Activated effector memory CD4-positive, alpha-beta T cell treated with Interleukin-2 at 50 U/mL for 16 hours (primary cell): ENCODE measurements around the gene HEBP2.
"Not testable (repeated sequence)": the region's sequence is repeated elsewhere in the genome, so short reads cannot be mapped to it uniquely, and the experiment has no call there.

Source experiments
- DNase-seq: peaks from one replicate; pipeline ENCODE4 v3.0.0-alpha.2; 2020

Gene HEBP2

GRCh38 chr6:138403801-138404665, at the start of gene HEBP2:
HEBP2 (plus strand) TSS chr6:138404223; CDS start chr6:138404496, 273 bp downstream.
- peak; percentile 92 for DNase-seq

- no peak for DNase-seq
Observed at GRCh38 chr6:138357928-138358327, 46.1 kb upstream of the HEBP2 start.

GRCh38 chr6:138368684-138369083, 35.3 kb upstream of the HEBP2 start:
- not testable (repeated sequence) for DNase-seq

GRCh38 chr6:138370631-138371451, 33.2 kb upstream of the HEBP2 start:
- DNase-seq, result no peak

GRCh38 chr6:138371452-138371711, 32.6 kb upstream of the HEBP2 start:
- no peak for DNase-seq

GRCh38 chr6:138371720-138372119, 32.3 kb upstream of the HEBP2 start:
- no peak for DNase-seq

- no peak for DNase-seq
Observed at GRCh38 chr6:138372711-138373463, 31.1 kb upstream of the HEBP2 start.

- no peak for DNase-seq
Observed at GRCh38 chr6:138374230-138374629, 29.8 kb upstream of the HEBP2 start.

GRCh38 chr6:138374815-138375214, 29.2 kb upstream of the HEBP2 start:
- no peak for DNase-seq

GRCh38 chr6:138377042-138377441, 27.0 kb upstream of the HEBP2 start:
- no peak for DNase-seq

GRCh38 chr6:138377844-138378243, 26.2 kb upstream of the HEBP2 start, which contains the start of gene SMIM28:
SMIM28 (plus strand) TSS chr6:138377905; CDS start chr6:138378073, 168 bp downstream.
- no peak for DNase-seq

GRCh38 chr6:138378463-138378862, 25.6 kb upstream of the HEBP2 start:
- no peak for DNase-seq

GRCh38 chr6:138382498-138383265, 21.3 kb upstream of the HEBP2 start:
- no peak for DNase-seq

- no peak for DNase-seq
Observed at GRCh38 chr6:138383776-138384175, 20.2 kb upstream of the HEBP2 start.

- no peak for DNase-seq
Observed at GRCh38 chr6:138386897-138387296, 17.1 kb upstream of the HEBP2 start.

- DNase-seq, result no peak
Observed at GRCh38 chr6:138387577-138388368, 16.2 kb upstream of the HEBP2 start.

GRCh38 chr6:138389551-138389950, 14.5 kb upstream of the HEBP2 start:
- no peak for DNase-seq

GRCh38 chr6:138393871-138394783, 9.9 kb upstream of the HEBP2 start:
- no peak for DNase-seq

GRCh38 chr6:138396709-138397108, 7.3 kb upstream of the HEBP2 start:
- DNase-seq, result no peak
